GM19193 (cell line): ENCODE results near the gene ZNF567.

Experiments
- POLR2A ChIP-seq: IDR thresholded peaks from 4 replicates; pipeline ENCODE4 v1.6.1; 2011; ENCODE audit not compliant: insufficient read depth, insufficient read length; ENCODE audit errors: extremely low read depth

ZNF567 gene

DNA sequence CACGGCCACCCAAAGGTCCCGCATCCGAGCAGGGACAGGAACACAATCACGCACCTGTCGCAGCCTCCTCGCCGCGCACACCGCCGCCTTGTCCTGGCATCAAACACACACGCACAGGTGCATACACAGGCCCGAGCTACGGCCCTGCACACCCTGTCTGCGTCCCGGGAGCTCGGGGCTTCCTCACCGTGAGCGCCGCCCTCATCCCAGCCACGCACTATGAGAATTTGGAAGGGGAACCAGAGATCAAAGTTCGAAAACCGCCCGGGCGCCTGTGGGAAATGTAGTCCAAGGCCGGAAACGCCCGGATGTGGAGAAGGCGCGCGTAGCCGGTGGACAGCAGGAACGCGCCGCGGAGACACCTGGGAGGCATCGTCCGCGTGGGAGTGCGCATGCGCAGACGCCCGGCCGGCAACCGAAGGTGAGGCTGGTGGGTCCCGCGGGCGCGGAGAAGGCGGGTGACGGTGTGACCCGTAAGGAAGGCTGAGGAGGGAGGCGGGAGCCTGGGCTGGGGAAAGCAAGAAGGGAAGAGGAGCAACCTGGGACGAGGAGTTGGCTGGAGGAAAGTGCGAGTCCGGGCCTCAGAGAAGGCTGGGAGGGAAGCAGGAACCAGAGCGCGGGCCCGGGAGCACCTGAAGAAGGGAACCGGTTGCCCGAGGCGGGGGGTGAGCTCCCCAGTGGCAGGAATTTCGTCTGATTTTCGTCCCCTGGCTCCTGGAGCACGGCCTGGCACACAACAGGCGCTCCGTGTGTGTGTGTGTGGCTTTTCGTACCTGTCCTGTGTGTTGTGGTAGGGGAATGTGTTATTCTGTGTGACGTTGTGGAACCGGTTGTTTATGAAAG lies at the start of gene ZNF567:
TSS of gene ZNF567 (plus strand) at position 399 of the 843 bp plus-strand sequence. CDS start 7,256 bp downstream, outside the sequence.
- TF ChIP-seq POLR2A, result peak; percentile 82

DNA sequence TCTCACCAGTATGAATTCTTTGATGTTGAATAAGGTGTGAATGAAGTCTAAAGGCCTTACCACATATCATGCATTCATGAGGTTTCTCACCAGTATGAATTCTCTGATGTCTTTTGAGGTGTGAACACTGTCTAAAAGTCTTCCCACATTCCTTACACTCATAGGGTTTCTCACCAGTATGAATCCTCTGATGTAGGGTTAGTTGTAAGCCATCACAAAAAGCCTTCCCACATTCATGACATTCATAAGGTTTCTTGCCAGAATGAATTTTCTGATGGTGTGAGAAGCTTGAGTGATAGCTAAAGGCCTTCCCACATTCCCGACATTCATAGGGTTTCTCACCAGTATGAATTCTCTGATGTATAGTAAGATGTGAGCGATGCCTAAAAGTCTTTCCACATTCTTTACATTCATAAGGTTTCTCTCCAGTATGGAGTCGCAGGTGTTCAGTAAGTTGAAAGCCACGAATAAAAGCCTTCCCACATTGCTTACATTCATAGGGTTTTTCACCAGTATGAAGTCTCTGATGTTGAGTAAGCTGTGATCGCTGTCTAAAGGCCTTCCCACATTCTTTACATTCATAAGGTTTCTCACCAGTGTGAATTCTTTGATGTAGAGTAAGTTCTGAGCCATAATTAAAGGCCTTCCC lies 48.4 kb upstream of the ZNF567 start:
- no peak for TF ChIP-seq POLR2A

GRCh38 chr19:36646746-36647145 lies 40.7 kb upstream of the ZNF567 start:
- no peak for TF ChIP-seq POLR2A

DNA sequence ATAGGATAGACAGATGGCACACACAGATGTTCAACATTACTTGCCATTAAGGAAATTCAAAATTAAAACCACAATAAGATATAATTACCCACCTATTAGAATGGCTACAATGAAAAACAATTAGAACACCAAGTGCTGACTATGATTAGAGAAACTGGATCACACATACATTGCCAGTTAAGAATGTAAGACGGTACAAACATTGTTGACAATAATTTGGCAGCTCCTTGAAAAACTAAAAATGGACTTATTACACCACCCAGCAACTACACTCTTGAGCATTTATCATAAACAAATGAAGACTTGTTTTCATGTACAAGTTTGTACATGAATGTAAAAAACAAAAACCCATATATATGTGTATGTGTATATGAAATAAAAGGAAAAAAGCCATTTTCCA lies 34.5 kb upstream of the ZNF567 start:
- no peak for TF ChIP-seq POLR2A

- no peak for TF ChIP-seq POLR2A
Observed at GRCh38 chr19:36665832-36666231, 21.6 kb upstream of the ZNF567 start.

- TF ChIP-seq POLR2A, result no peak
Observed at GRCh38 chr19:36668646-36669045, 18.8 kb upstream of the ZNF567 start.

DNA sequence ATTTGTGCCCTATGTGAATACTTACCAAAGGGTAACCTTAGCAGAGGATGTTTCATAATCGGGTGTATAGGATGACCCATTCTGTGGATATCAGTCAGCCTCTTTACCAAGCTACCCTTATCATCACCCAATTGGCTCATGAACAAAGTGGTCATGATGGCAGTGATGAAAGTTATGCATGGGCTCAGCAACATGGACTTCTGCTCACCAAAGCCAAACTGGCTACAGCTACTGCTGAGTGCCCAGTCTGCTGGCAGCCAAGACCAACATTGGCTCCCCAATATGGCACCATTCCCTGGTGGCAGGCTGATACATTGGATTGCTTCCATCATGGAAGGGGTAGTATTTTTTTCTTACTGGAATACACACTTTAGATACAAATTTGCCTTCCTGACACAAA lies 15.0 kb upstream of the ZNF567 start:
- TF ChIP-seq POLR2A, result no peak

DNA sequence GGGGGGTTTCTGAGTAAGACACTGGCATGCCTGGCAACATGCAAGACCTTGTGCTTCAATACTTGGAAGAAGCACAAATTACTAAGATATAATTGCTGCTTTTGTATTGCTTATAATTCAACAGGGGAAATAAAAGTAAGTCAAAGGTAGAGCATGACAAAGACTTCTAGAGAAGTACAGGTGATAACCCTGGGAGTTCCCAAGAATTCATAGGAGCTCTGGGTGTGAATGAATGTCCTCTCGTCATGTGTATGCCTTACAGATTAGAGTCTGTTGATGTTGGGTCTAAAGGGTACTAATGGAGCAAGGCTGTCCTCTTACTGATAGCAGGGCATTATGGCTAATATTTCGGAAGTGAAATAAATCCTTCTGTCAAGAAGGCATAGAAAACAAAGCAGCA lies 13.2 kb upstream of the ZNF567 start:
- no peak for TF ChIP-seq POLR2A

- no peak for TF ChIP-seq POLR2A
Observed at GRCh38 chr19:36679455-36679854, 8.0 kb upstream of the ZNF567 start.

DNA sequence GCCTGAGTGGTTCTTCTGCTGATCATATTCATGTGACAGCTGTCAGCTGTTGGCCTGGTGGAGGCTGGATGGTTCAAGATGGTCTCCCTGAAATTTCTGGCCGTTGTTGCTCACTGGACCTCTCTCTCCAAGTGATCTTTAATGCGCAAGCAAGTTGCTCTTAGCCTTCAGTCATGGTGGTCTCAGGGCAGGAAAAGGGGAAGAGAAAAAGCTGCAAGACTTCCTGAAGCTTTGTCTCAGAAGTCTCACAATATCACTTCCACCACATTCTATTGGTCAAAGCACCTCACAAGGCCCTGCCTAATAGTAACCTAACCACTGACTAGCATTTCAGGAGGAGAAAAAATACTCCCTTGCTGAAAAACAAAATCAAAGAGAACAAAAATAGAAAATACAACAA lies 1.6 kb upstream of the ZNF567 start:
- no peak for TF ChIP-seq POLR2A

- TF ChIP-seq POLR2A, result no peak
Observed at GRCh38 chr19:36686365-36687213, 823 bp upstream of the ZNF567 start.

DNA sequence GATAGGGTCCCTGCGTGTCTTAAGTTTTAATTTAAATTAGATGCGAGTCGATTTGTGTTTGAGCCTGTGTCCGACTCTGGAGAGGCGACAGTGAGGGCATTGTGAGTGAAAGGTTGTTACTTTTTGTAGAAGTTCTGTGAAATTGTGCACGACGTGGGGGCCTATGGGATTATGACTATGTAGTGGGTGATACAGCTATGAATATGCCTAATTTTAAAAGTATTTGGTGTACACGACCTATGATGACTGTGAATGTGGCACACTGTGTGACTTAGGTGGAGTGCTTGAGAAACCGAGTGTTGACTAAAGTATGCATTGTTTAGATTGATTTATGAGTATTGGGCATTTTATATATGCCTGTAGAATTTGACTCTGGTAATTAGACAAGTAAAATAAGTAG lies 646 bp downstream of the ZNF567 start:
- no peak for TF ChIP-seq POLR2A

DNA sequence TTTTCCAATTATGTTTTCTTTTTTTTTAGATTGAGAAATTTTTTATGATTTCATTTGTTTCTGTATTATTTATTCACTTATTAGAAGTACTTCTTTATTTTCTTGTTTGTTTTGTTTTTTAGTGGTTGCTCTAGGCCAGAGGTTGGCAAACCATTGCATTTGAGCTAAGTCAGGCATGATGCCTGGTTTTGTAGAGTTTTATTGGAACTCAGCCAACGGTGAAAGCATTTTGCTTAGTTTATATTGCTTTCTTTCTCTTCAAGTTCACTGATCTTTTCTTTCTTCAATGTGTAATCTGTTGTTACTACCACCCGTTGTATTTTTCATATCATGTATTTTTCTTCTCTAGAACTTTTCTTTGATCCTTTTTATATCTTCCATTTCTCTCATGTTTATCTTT lies 19.7 kb downstream of the ZNF567 start:
- no peak for TF ChIP-seq POLR2A

- TF ChIP-seq POLR2A, result no peak
Observed at GRCh38 chr19:36709423-36709822, 22.0 kb downstream of the ZNF567 start.
